HEK293T (cell line): ENCODE results near the gene FBXW8.

Source experiments
- CTCF ChIA-PET: fragments of 350-600 bp; formaldehyde crosslinking; extraction: SDS; loops from one replicate; lab custom pipeline; 2021; ENCODE audit warnings: antibody characterized with exemption, inconsistent platforms; lab: Yijun Ruan, JAX
- POLR2A ChIA-PET: fragments of 350-600 bp; formaldehyde crosslinking; extraction: SDS; loops from one replicate; lab custom pipeline; 2020; ENCODE audit warnings: antibody characterized with exemption, inconsistent platforms; lab: Yijun Ruan, JAX
- DNase-seq: peaks from one replicate; pipeline ENCODE4 v3.0.0; 2012; ENCODE audit warnings: mixed read lengths; ENCODE audit errors: extremely low spot score
- ARNT ChIP-seq: fragments of 450-650 bp; IDR thresholded peaks from 2 replicates; pipeline ENCODE4 v1.6.1; 2017; ENCODE audit warnings: mild to moderate bottlenecking
- BHLHE40 ChIP-seq: fragments of 450-650 bp; IDR thresholded peaks from 2 replicates; pipeline ENCODE4 v1.6.1; 2016; ENCODE audit warnings: mild to moderate bottlenecking, moderate library complexity, borderline replicate concordance
- CTBP1 ChIP-seq: fragments of 450-650 bp; IDR thresholded peaks from 2 replicates; pipeline ENCODE4 v1.6.1; 2016; ENCODE audit warnings: borderline replicate concordance
- ELF4 ChIP-seq: fragments of 450-650 bp; IDR thresholded peaks from 2 replicates; pipeline ENCODE4 v1.6.1; 2017; ENCODE audit warnings: antibody characterized with exemption
- FOXA1 ChIP-seq: fragments of 450-650 bp; IDR thresholded peaks from 2 replicates; pipeline ENCODE4 v1.6.1; 2016; ENCODE audit warnings: mild to moderate bottlenecking
- FOXK2 ChIP-seq: fragments of 450-650 bp; IDR thresholded peaks from 2 replicates; pipeline ENCODE4 v1.6.1; 2016; ENCODE audit warnings: mild to moderate bottlenecking
- FOXM1 ChIP-seq: fragments of 450-650 bp; IDR thresholded peaks from 2 replicates; pipeline ENCODE4 v1.6.1; 2017; ENCODE audit warnings: mild to moderate bottlenecking, borderline replicate concordance
- HDGF ChIP-seq: fragments of 450-650 bp; IDR thresholded peaks from 2 replicates; pipeline ENCODE4 v1.6.1; 2017; ENCODE audit warnings: antibody characterized with exemption, borderline replicate concordance
- L3MBTL2 ChIP-seq: fragments of 450-650 bp; conservative IDR thresholded peaks from 2 replicates; pipeline ENCODE4 v1.6.1; 2016; ENCODE audit warnings: mild to moderate bottlenecking
- LEF1 ChIP-seq: fragments of 450-650 bp; IDR thresholded peaks from 2 replicates; pipeline ENCODE4 v1.6.1; 2017; ENCODE audit warnings: mild to moderate bottlenecking, borderline replicate concordance
- NFRKB ChIP-seq: fragments of 450-650 bp; IDR thresholded peaks from 2 replicates; pipeline ENCODE4 v1.6.1; 2016; ENCODE audit warnings: mild to moderate bottlenecking, moderate library complexity
- PKNOX1 ChIP-seq: fragments of 450-650 bp; IDR thresholded peaks from 2 replicates; pipeline ENCODE4 v1.6.1; 2016
- SP1 ChIP-seq: fragments of 450-650 bp; IDR thresholded peaks from 2 replicates; pipeline ENCODE4 v1.6.1; 2017
- SUZ12 ChIP-seq: fragments of 450-650 bp; IDR thresholded peaks from 2 replicates; pipeline ENCODE4 v1.6.1; 2016; ENCODE audit warnings: mild to moderate bottlenecking
- TARDBP ChIP-seq: fragments of 450-650 bp; IDR thresholded peaks from 2 replicates; pipeline ENCODE4 v1.6.1; 2016
- ZNF384 ChIP-seq: fragments of 450-650 bp; IDR thresholded peaks from 2 replicates; pipeline ENCODE4 v1.6.1; 2016

The FBXW8 gene

GRCh38 chr12:116901612-116902011 lies 9.1 kb upstream of the FBXW8 start:
- ChIA-PET POLR2A (no interaction called here), CTCF (no interaction called here)
- no peak for TF ChIP-seq CTBP1
- no peak for TF ChIP-seq ELF4
- TF ChIP-seq PKNOX1: no peak
- no peak for TF ChIP-seq LEF1
- TF ChIP-seq L3MBTL2: no peak
- TF ChIP-seq FOXK2: no peak
- no peak for TF ChIP-seq FOXA1
- no peak for TF ChIP-seq NFRKB
- TF ChIP-seq HDGF: no peak
- TF ChIP-seq BHLHE40: no peak
- no peak for TF ChIP-seq SUZ12
- TF ChIP-seq SP1: no peak
- TF ChIP-seq ARNT: no peak
- TF ChIP-seq TARDBP: no peak
- no peak for TF ChIP-seq ZNF384
- TF ChIP-seq FOXM1: no peak

GRCh38 chr12:116903818-116904217 lies 6.9 kb upstream of the FBXW8 start:
- CTCF ChIA-PET: interaction anchor here (0.7 kb wide), 1 partner anchor 331 kb away, joined by 3 read pairs; no protein-coding TSS in a partner anchor
- DNase-seq: no peak
- POLR2A ChIA-PET: no interaction called here
- TF ChIP-seq NFRKB (no peak), CTBP1 (no peak), FOXA1 (no peak), SP1 (no peak), FOXK2 (no peak), TARDBP (no peak)

More at GRCh38 chr12:116901612-116902011, 9.1 kb upstream of the FBXW8 start:
- DNase-seq: no peak

- no peak for TF ChIP-seq NFRKB
- TF ChIP-seq ARNT: no peak
- TF ChIP-seq CTBP1: no peak
- TF ChIP-seq TARDBP: no peak
- TF ChIP-seq L3MBTL2: no peak
- no peak for TF ChIP-seq PKNOX1
- TF ChIP-seq ZNF384: no peak
- POLR2A ChIA-PET: no interaction called here
- no peak for DNase-seq
- CTCF ChIA-PET: no interaction called here
Measured at GRCh38 chr12:116906285-116906684, 4.5 kb upstream of the FBXW8 start.

GRCh38 chr12:116910280-116910644 lies 488 bp upstream of the FBXW8 start:
- TF ChIP-seq FOXK2: no peak
- TF ChIP-seq FOXM1: no peak
- no peak for TF ChIP-seq ARNT
- TF ChIP-seq BHLHE40: no peak
- CTCF ChIA-PET: no interaction called here
- DNase-seq: no peak
- POLR2A ChIA-PET: no interaction called here

- no peak for DNase-seq
- TF ChIP-seq FOXK2: no peak
- no peak for TF ChIP-seq ZNF384
- TF ChIP-seq ARNT: no peak
- no peak for TF ChIP-seq PKNOX1
- no peak for TF ChIP-seq CTBP1
- TF ChIP-seq FOXM1: no peak
- ChIA-PET POLR2A (no interaction called here), CTCF (no interaction called here)
Measured at GRCh38 chr12:116915326-116915725, 4.6 kb downstream of the FBXW8 start.

GRCh38 chr12:116916122-116916521 lies 5.4 kb downstream of the FBXW8 start:
- TF ChIP-seq PKNOX1 (peak; percentile 41), FOXM1 (no peak)
- DNase-seq: no peak
- ChIA-PET POLR2A (no interaction called here), CTCF (interaction anchor here (0.8 to 1.0 kb wide), 2 partner anchors 188 to 220 kb away, joined by 3 to 4 read pairs; no protein-coding TSS in a partner anchor)

- no peak for DNase-seq
- ChIA-PET CTCF (interaction anchor here (0.6 to 1.0 kb wide), 3 partner anchors 136 to 219 kb away, joined by 3 to 4 read pairs (median 3); no protein-coding TSS in a partner anchor), POLR2A (no interaction called here)
- no peak for TF ChIP-seq FOXA1
- TF ChIP-seq ELF4: no peak
- no peak for TF ChIP-seq NFRKB
- TF ChIP-seq SUZ12: no peak
- TF ChIP-seq TARDBP: no peak
- no peak for TF ChIP-seq ZNF384
- TF ChIP-seq FOXK2: no peak
- TF ChIP-seq BHLHE40: no peak
- no peak for TF ChIP-seq LEF1
- TF ChIP-seq HDGF: no peak
Measured at GRCh38 chr12:116916714-116917114, 6.0 kb downstream of the FBXW8 start.
